ENCODE data around the gene PIGZ.

The PIGZ gene

GRCh38 chr3:196981657-196982056 lies 13.0 kb upstream of the PIGZ start:
- DNase-seq = no peak

- no peak for DNase-seq
Observed at GRCh38 chr3:196979545-196979944, 10.9 kb upstream of the PIGZ start.

GRCh38 chr3:196976941-196977340 lies 8.3 kb upstream of the PIGZ start:
- DNase-seq = no peak

- no peak for DNase-seq
Observed at GRCh38 chr3:196975349-196975748, 6.7 kb upstream of the PIGZ start.

- DNase-seq = no peak
Observed at GRCh38 chr3:196974661-196975060, 6.0 kb upstream of the PIGZ start.

GRCh38 chr3:196971094-196971698 lies 2.6 kb upstream of the PIGZ start:
- no peak for DNase-seq

- DNase-seq = no peak
Observed at GRCh38 chr3:196970547-196971093, 2.0 kb upstream of the PIGZ start.

- DNase-seq = no peak
Observed at GRCh38 chr3:196969660-196970546, 1.3 kb upstream of the PIGZ start.

- no peak for DNase-seq
Observed at GRCh38 chr3:196969134-196969659, 564 bp upstream of the PIGZ start.

- DNase-seq = no peak
Observed at GRCh38 chr3:196967412-196968232, 1.0 kb downstream of the PIGZ start.

- no peak for DNase-seq
Observed at GRCh38 chr3:196966526-196967401, 1.9 kb downstream of the PIGZ start.

- DNase-seq = no peak
Observed at GRCh38 chr3:196965804-196966173, 2.8 kb downstream of the PIGZ start.

- no peak for DNase-seq
Observed at GRCh38 chr3:196965112-196965803, 3.4 kb downstream of the PIGZ start.

GRCh38 chr3:196963631-196963953 lies 5.0 kb downstream of the PIGZ start:
- no peak for DNase-seq

GRCh38 chr3:196962930-196963630 lies 5.6 kb downstream of the PIGZ start:
- DNase-seq = no peak

GRCh38 chr3:196962108-196962929 lies 6.3 kb downstream of the PIGZ start:
- no peak for DNase-seq

GRCh38 chr3:196954832-196955231 lies 13.8 kb downstream of the PIGZ start:
- no peak for DNase-seq

GRCh38 chr3:196951371-196951770 lies 17.3 kb downstream of the PIGZ start:
- no peak for DNase-seq

- no peak for DNase-seq
Observed at GRCh38 chr3:196949750-196950149, 18.9 kb downstream of the PIGZ start.

GRCh38 chr3:196949285-196949619 lies 19.4 kb downstream of the PIGZ start:
- no peak for DNase-seq

Data from NCI-H2081 treated with DMSO at 0.1 percent for 48 hours (cell line).